GM13976 (cell line): Measurements from ENCODE around the gene ERC2.

ENCODE experiments used
- DNase-seq: peaks from one replicate; pipeline ENCODE4 v3.0.0; 2012; ENCODE audit warnings: low spot score
- CTCF ChIP-seq: IDR thresholded peaks from 2 replicates; pipeline ENCODE4 v1.5.1; 2012; ENCODE audit warnings: borderline replicate concordance, mild to moderate bottlenecking; ENCODE audit not compliant: insufficient read depth; ENCODE audit errors: extremely low read depth, missing control alignments, control extremely low read depth
- in situ Hi-C: fragments of 300-500 bp; cut with MboI; formaldehyde crosslinking; loops from one replicate; pipeline ENCODE4 v1.12.0; 2022; ENCODE audit warnings: low sequenced_read_pairs, mixed read lengths, inconsistent platforms; ENCODE audit not compliant: unreplicated experiment

ERC2 gene

DNA sequence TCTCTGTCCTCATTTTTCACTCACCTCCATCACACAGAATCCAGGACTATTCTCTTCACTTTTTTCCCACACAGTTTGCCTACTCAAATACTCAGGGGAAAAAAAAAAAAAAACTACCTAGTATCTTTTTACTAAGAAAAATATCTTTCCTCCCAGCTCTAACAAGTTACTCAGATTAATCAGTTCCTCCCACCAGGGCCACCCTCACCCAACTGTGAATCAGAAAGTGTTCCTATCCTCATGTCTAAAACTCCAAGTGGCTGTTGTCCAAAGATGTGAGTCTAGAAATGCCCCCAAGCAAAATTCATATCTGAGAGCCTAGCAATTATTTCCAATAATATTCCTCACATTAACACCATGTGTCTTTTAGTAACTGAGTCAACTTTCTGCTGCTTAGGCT is 268.0 kb downstream of the ERC2 start:
- no peak for DNase-seq
- in situ Hi-C loops = no loop called here
- no peak for TF ChIP-seq CTCF

GRCh38 chr3:56197991-56198390 is 270.3 kb downstream of the ERC2 start:
- no peak for TF ChIP-seq CTCF
- DNase-seq = no peak
- in situ Hi-C loops = no loop called here

- TF ChIP-seq CTCF = no peak
- no peak for DNase-seq
- in situ Hi-C loops = no loop called here
Measured at GRCh38 chr3:56197259-56197965, 270.9 kb downstream of the ERC2 start.

- DNase-seq = no peak
- in situ Hi-C loops = no loop called here
Measured at GRCh38 chr3:56196700-56197099, 271.6 kb downstream of the ERC2 start.

GRCh38 chr3:56193519-56193918 is 274.7 kb downstream of the ERC2 start:
- in situ Hi-C loops = no loop called here
- TF ChIP-seq CTCF = no peak
- no peak for DNase-seq

More at GRCh38 chr3:56196700-56197099, 271.6 kb downstream of the ERC2 start:
- no peak for TF ChIP-seq CTCF

DNA sequence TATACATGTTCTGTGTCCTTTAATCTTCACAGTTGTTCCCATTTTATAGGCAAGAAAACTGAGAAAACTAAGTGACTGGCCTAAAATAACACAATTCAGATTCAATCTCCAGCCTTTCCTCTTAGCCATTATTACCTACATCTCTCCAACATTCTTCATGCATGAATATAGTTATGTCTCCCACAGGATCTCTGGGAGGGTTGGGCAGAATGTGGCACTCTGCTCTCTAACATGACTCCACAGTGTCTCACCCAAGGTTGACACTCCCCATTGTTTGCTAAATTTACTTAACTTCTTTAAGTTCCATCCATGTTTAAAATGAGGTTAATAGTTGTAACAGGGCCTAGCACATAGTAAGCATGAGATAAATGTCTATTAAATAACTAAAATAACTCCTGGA is 276.3 kb downstream of the ERC2 start:
- no peak for TF ChIP-seq CTCF
- no peak for DNase-seq
- in situ Hi-C loops = no loop called here
